ENCODE results near the gene EML3. TPM values are rescaled to one million over a fixed set of nuclear protein-coding genes. Genes with fewer than 3 reads are reported as not detected.

Gene EML3
- polyA plus RNA-seq, 1 donor from 2014 or later = 0.38 TPM

GRCh38 chr11:62605467-62605866, 7.1 kb downstream of the EML3 start:
- TF ChIP-seq SMC3 (conservative IDR thresholded peaks at IDR 0.05; ENCODE audit: poor library complexity) (no peak), TAF1 (IDR thresholded peaks at IDR 0.05; ENCODE audit: low read depth) (no peak), RAD21 (conservative IDR thresholded peaks at IDR 0.05) (no peak), MXI1 (conservative IDR thresholded peaks at IDR 0.05; ENCODE audit: poor library complexity, severe bottlenecking) (no peak), CTCF (IDR thresholded peaks at IDR 0.05; ENCODE audit: poor library complexity, severe bottlenecking) (no peak), EP300 (conservative IDR thresholded peaks at IDR 0.05; ENCODE audit: poor library complexity, severe bottlenecking) (no peak), EZH2 (IDR thresholded peaks at IDR 0.05; ENCODE audit: borderline replicate concordance, insufficient read depth, low read length, poor library complexity, severe bottlenecking) (no peak), POLR2AphosphoS5 (IDR thresholded peaks at IDR 0.05) (no peak)
- TF ChIP-seq, protein P1, sequence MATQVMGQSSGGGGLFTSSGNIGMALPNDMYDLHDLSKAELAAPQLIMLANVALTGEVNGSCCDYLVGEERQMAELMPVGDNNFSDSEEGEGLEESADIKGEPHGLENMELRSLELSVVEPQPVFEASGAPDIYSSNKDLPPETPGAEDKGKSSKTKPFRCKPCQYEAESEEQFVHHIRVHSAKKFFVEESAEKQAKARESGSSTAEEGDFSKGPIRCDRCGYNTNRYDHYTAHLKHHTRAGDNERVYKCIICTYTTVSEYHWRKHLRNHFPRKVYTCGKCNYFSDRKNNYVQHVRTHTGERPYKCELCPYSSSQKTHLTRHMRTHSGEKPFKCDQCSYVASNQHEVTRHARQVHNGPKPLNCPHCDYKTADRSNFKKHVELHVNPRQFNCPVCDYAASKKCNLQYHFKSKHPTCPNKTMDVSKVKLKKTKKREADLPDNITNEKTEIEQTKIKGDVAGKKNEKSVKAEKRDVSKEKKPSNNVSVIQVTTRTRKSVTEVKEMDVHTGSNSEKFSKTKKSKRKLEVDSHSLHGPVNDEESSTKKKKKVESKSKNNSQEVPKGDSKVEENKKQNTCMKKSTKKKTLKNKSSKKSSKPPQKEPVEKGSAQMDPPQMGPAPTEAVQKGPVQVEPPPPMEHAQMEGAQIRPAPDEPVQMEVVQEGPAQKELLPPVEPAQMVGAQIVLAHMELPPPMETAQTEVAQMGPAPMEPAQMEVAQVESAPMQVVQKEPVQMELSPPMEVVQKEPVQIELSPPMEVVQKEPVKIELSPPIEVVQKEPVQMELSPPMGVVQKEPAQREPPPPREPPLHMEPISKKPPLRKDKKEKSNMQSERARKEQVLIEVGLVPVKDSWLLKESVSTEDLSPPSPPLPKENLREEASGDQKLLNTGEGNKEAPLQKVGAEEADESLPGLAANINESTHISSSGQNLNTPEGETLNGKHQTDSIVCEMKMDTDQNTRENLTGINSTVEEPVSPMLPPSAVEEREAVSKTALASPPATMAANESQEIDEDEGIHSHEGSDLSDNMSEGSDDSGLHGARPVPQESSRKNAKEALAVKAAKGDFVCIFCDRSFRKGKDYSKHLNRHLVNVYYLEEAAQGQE (IDR thresholded peaks at IDR 0.05; ENCODE audit: borderline replicate concordance) = no peak
- no peaks in the 10 kb centered on the region for H3K27me3 ChIP-seq (ENCODE audit: insufficient read depth, low read depth, low read length)
- H3K4me2 ChIP-seq (ENCODE audit: low read length) = no peak overlapping the region
- no peak overlapping the region for H3K27ac ChIP-seq (ENCODE audit: low read length)
- no peaks in the 10 kb centered on the region for H3K36me3 ChIP-seq (ENCODE audit: insufficient read depth, low read length)
- H3K79me2 ChIP-seq (replicated peaks; ENCODE audit: insufficient read depth, low read length) = peaks cover 9% of the 10 kb centered on the region
- no peak overlapping the region for H3K4me3 ChIP-seq (ENCODE audit: low read length)
- H4K20me1 ChIP-seq (ENCODE audit: insufficient read depth) = no peaks in the 10 kb centered on the region
- H3K9me2 ChIP-seq (ENCODE audit: insufficient read depth, low read length) = no peaks in the 10 kb centered on the region
- no peak overlapping the region for H3K9ac ChIP-seq (ENCODE audit: low read length)
- H3K9me3 ChIP-seq (ENCODE audit: low read length) = no peaks in the 10 kb centered on the region
- no peaks in the 10 kb centered on the region for H3F3A ChIP-seq (ENCODE audit: insufficient read depth, low read length, poor library complexity, severe bottlenecking)
- H2AFZ ChIP-seq (ENCODE audit: low read depth, low read length) = no peak overlapping the region

DNA sequence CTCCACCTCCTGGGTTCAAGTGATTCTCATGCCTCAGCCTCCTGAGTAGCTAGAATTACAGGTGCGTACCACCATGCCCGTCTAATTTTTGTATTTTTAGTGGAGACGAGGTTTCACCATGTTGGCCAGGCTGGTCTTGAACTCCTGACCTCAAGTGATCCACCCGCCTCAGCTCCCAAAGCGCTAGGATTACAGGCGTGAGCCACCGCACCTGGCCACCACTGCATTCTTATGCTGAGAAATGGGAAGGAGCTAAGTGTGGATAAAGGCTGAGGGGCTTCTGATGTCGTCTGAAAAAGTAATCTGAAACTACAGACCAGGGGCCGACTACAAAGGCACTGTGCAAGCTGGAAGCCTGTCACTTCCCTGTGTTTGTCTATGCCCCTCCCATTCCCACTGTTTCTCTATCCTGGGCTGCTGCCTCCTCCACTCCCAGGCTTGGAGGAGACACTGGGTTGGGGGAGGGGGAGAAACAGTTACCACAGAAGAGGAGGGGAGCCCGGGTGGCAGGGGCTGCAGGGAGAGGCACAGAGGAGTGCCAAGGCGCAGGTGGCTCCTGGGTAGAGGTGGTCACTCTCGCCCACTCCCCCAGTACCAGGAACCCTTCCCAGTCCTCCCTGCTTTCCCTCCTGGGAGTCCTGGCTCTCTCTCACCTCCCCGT, 8.0 kb downstream of the EML3 start:
- Histone ChIP-seq H3K4me3 (ENCODE audit: low read length) (no peak overlapping the region), H3F3A (ENCODE audit: insufficient read depth, low read length, poor library complexity, severe bottlenecking) (no peaks in the 10 kb centered on the region), H3K27me3 (ENCODE audit: insufficient read depth, low read depth, low read length) (no peaks in the 10 kb centered on the region), H3K9ac (ENCODE audit: low read length) (no peak overlapping the region), H3K27ac (ENCODE audit: low read length) (no peak overlapping the region), H3K79me2 (replicated peaks; ENCODE audit: insufficient read depth, low read length) (peaks cover 18% of the 10 kb centered on the region), H3K36me3 (ENCODE audit: insufficient read depth, low read length) (no peaks in the 10 kb centered on the region), H3K4me2 (ENCODE audit: low read length) (no peak overlapping the region), H4K20me1 (ENCODE audit: insufficient read depth) (no peaks in the 10 kb centered on the region), H2AFZ (ENCODE audit: low read depth, low read length) (no peak overlapping the region), H3K9me2 (ENCODE audit: insufficient read depth, low read length) (no peaks in the 10 kb centered on the region), H3K9me3 (ENCODE audit: low read length) (no peaks in the 10 kb centered on the region)
- TF ChIP-seq EZH2 (IDR thresholded peaks at IDR 0.05; ENCODE audit: borderline replicate concordance, insufficient read depth, low read length, poor library complexity, severe bottlenecking) (no peak), POLR2AphosphoS5 (IDR thresholded peaks at IDR 0.05) (no peak), CTCF (IDR thresholded peaks at IDR 0.05; ENCODE audit: poor library complexity, severe bottlenecking) (no peak), RAD21 (conservative IDR thresholded peaks at IDR 0.05) (no peak), EP300 (conservative IDR thresholded peaks at IDR 0.05; ENCODE audit: poor library complexity, severe bottlenecking) (no peak), TAF1 (IDR thresholded peaks at IDR 0.05; ENCODE audit: low read depth) (no peak), MXI1 (conservative IDR thresholded peaks at IDR 0.05; ENCODE audit: poor library complexity, severe bottlenecking) (no peak), SMC3 (conservative IDR thresholded peaks at IDR 0.05; ENCODE audit: poor library complexity) (no peak)
- TF ChIP-seq, protein P1 (IDR thresholded peaks at IDR 0.05; ENCODE audit: borderline replicate concordance) = no peak
